GM21737 (cell line): Measurements from ENCODE around the gene NTNG1.

ENCODE experiments used
- ATAC-seq: cut with Tn5 transposase; IDR thresholded peaks from one replicate; pipeline ENCODE4 v1.9.1; 2021; ENCODE audit warnings: mild to moderate bottlenecking, moderate library complexity; ENCODE audit not compliant: unreplicated experiment

The NTNG1 gene

GRCh38 chr1:107254306-107254705 lies 113.5 kb downstream of the NTNG1 start:
- no peak for ATAC-seq

DNA sequence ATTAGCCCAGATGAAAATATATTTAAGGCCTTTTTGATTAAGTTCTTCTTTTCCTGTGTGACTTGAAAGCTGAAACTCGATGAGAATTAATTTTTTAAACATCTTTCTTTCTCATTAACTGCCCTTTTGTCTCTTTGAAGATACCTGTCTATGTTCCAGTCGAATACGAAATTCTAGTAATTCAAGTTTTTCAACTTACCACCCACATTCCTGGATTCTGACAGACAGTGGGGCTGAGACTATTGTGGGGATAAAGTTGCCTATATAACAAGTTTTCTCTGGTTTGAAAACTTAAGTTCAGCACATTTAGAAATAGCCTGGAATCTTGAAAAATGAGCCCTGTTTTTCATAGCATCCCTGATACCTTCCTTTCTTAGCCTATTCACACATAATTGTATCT lies 114.6 kb downstream of the NTNG1 start:
- no peak for ATAC-seq

GRCh38 chr1:107262467-107263286 lies 121.8 kb downstream of the NTNG1 start:
- ATAC-seq = no peak

DNA sequence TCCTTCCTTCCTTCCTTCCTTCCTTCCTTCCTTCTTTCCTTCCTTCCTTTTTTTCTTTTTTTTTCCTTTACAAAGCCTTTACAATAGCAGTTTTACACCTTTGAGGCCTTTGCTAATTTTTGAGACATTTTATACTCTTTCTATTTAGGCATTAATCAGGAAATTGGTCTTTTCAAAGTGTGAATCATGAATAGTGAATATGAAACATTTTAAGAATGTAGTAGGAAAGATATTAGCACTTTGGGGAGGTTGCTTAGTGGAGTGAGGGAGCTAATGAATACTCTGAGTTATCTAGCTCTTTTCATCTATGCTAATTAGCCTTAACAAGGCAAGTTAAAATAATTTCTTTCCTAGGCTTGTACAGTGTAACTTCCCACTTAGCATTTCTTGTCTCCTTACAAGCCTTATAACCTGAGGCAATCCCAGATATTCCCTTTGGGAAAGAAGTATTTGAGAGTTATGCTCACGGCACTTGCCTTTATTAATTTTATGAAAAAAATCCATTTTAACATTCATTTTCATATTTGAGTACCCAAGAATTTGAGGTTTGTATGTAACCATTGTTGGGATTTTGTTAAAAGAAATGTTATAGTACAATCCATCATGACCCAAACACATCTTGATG lies 122.6 kb downstream of the NTNG1 start:
- ATAC-seq = no peak

DNA sequence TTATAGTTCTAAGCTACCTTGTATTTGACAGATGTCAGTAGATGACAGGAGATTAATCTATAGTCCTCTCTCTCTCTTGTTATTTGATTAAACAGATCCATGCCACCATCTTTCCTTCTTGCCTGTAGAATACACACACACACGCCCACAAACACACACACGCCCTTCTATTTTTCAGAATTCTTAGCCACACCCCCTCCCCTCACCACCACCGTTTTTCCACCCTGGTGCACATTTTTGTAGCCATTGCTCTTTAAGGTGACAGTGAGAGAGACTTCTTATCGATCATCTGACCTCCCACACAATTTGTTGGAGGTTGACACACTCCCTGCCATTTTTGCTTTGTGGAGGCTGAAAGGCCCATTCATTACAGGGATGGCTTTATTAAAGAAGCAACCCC lies 123.2 kb downstream of the NTNG1 start:
- ATAC-seq = no peak

GRCh38 chr1:107264561-107264960 lies 123.7 kb downstream of the NTNG1 start:
- ATAC-seq = no peak

GRCh38 chr1:107267489-107267888 lies 126.7 kb downstream of the NTNG1 start:
- no peak for ATAC-seq

- no peak for ATAC-seq
Observed at GRCh38 chr1:107272321-107272720, 131.5 kb downstream of the NTNG1 start.

- ATAC-seq = no peak
Observed at GRCh38 chr1:107273515-107273914, 132.7 kb downstream of the NTNG1 start.

DNA sequence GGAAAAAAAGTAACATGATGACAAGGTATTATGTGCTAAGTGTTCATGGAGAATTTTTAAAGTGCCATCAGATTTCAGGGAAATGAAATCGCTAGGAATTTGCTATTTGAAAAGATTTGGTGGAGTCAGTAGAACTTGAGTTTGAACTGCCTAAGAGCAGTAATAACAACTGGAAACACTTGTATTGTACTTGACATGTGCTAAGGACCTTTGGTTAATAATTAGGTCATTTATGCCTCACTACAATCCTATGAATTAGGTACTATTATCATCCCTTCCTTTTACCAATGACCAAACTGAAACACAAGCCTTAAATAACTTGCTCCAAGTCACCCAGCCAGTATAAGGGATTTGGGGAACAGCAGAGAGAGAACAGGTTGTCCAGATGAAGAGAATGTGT lies 133.4 kb downstream of the NTNG1 start:
- no peak for ATAC-seq

- ATAC-seq = no peak
Observed at GRCh38 chr1:107276247-107276646, 135.4 kb downstream of the NTNG1 start.

- ATAC-seq = no peak
Observed at GRCh38 chr1:107277022-107277421, 136.2 kb downstream of the NTNG1 start.

DNA sequence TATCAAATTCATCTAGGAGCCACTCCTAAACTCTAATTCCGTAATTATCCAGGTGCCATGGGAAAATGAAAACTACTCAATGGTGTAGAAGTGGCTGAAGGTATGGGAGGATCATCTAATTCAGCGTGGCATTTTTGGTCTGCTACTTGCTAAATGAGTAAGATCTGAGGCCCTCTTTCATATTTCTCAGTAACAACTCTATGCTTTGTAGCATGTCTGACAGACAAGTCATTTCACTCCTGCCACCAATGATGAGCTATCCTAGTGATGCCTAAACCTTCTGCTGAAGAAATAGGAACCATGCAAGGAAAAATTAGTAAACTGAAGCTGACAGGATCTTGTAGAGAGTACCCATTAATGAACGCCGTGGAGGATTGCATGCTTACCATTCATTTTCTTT lies 145.3 kb downstream of the NTNG1 start:
- ATAC-seq = no peak

- no peak for ATAC-seq
Observed at GRCh38 chr1:107291987-107292386, 151.1 kb downstream of the NTNG1 start.

GRCh38 chr1:107293901-107294613 lies 153.2 kb downstream of the NTNG1 start:
- ATAC-seq = no peak

DNA sequence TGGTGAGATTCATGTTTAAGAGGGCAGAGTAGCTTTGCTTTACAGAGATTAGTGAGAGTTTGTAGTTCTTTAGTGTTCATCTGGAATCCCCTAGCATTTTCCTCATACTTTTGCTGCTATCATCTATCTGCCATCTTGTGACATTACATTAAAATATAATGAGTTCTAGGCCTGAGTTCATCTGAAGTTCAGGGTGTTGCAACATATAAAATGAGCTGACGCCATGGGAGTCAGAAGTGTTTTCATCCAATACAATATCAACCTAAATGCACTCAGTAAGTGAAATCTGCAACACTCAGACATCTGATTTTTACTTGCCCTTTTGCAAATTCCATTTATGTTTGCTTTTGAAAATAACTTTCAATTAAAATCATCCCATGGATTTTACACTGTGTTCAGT lies 153.8 kb downstream of the NTNG1 start:
- ATAC-seq = no peak

GRCh38 chr1:107297681-107298080 lies 156.8 kb downstream of the NTNG1 start:
- ATAC-seq = no peak

GRCh38 chr1:107298526-107298925 lies 157.7 kb downstream of the NTNG1 start:
- no peak for ATAC-seq

- no peak for ATAC-seq
Observed at GRCh38 chr1:107299521-107299920, 158.7 kb downstream of the NTNG1 start.

DNA sequence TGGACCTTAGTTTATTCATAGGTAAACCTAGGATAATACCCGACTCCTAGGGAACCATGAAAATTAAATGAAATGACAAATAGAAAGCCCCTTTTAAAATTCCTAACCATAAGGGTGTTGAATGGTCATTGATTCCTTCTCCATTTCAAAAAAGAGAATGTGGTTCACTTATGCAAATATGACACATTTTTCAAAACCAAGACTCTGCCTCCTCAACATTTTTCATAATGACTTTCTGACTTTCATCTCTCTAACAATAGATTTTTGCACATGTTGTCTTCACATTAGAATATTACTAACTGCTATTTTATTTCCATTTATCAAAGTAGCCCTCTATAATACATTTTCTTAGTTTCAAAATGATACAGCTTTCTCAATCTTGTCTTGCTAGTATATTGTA lies 169.1 kb downstream of the NTNG1 start:
- no peak for ATAC-seq

DNA sequence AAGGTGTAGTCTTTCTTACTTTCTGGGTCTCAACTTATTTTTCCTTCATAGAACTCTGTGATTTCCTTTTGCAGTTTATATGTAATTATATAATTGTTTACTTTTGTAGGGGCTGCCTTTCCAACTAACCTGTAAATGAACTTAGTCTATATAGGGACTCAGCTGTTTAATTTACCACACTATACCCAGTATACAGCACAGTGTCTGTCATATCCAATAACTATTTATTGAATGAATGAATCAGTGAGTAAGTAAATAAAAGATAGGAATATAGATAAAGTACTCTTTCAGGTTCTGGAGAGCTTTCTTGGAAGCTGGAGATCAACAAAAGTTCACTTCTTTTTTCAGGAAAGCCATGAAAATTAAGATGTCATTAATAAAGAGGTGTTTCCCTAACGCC lies 174.8 kb downstream of the NTNG1 start:
- no peak for ATAC-seq

DNA sequence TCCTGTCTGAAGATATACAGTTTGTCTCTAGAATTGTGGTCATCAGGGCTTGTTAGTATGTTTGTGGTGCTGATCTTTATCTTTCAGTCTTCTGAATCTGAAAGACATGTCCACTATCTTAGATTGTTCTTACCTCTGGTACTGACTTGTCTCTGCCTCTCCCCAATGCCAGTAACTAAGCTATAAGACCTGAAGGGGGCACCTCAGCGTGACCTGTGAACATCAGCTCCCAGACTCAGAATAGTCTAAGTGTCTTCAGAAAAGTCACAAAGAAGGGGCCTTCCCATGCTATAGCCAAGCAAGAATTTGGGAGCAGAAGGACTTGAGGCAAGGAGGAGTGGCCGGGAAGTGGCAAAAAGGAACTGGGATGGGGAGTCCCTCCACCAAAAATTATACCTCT lies 178.1 kb downstream of the NTNG1 start:
- no peak for ATAC-seq
